HEK293 (cell line): ENCODE results near the gene SLC6A3.

Source experiments
- HOXA7 ChIP-seq: sonication (generic); formaldehyde crosslinking; IDR thresholded peaks from 2 replicates; pipeline ENCODE4 v1.8.1; 2022; ENCODE audit warnings: missing genetic modification reagents, borderline replicate concordance
- KLF9 ChIP-seq: fragments of 450-650 bp; formaldehyde crosslinking; IDR thresholded peaks from 2 replicates; pipeline ENCODE4 v1.5.1; 2016; ENCODE audit warnings: missing biosample characterization, missing genetic modification characterization, low read depth
- ZNF10 ChIP-seq: fragments of 450-650 bp; formaldehyde crosslinking; IDR thresholded peaks from 2 replicates; pipeline ENCODE4 v1.5.1; 2017; ENCODE audit warnings: missing biosample characterization, missing genetic modification characterization
- ZNF174 ChIP-seq: fragments of 450-650 bp; formaldehyde crosslinking; IDR thresholded peaks from 2 replicates; pipeline ENCODE4 v1.5.0; 2017; ENCODE audit warnings: missing biosample characterization, mild to moderate bottlenecking, missing genetic modification characterization
- ZNF274 ChIP-seq, 2 experiments: fragments of 200-500 bp in 1 of 2; fragments of 450-650 bp in 1 of 2; sonication (Bioruptor generic) in 1 of 2; formaldehyde crosslinking in 1 of 2; IDR thresholded peaks; 2 replicates each; pipeline versions ENCODE4 v1.5.1 to v1.6.1; 2014 to 2016; ENCODE audit warnings: borderline replicate concordance in 1 of 2, inconsistent platforms in 1 of 2, low read length in 1 of 2, missing biosample characterization in 1 of 2, missing genetic modification characterization in 1 of 2
- ZNF549 ChIP-seq: fragments of 450-650 bp; IDR thresholded peaks from 2 replicates; pipeline ENCODE4 v1.5.1; 2018; ENCODE audit warnings: missing biosample characterization, missing genetic modification characterization, mild to moderate bottlenecking, inconsistent platforms, moderate library complexity
- ZNF654 ChIP-seq: fragments of 450-650 bp; formaldehyde crosslinking; IDR thresholded peaks from 2 replicates; pipeline ENCODE4 v1.5.1; 2016; ENCODE audit warnings: low read depth, missing biosample characterization, missing genetic modification characterization
- ZNF660 ChIP-seq: fragments of 450-650 bp; IDR thresholded peaks from 2 replicates; pipeline ENCODE4 v1.5.1; 2018; ENCODE audit warnings: missing biosample characterization, mild to moderate bottlenecking, missing genetic modification characterization
- TF ChIP-seq, protein P1 (sequence below): fragments of 450-650 bp; formaldehyde crosslinking; IDR thresholded peaks from 2 replicates; pipeline ENCODE4 v1.5.1; 2016; ENCODE audit warnings: missing biosample characterization, missing genetic modification characterization
- TF ChIP-seq, protein P2 (sequence below): fragments of 450-650 bp; formaldehyde crosslinking; IDR thresholded peaks from 2 replicates; pipeline ENCODE4 v1.5.1; 2016; ENCODE audit warnings: missing biosample characterization, missing genetic modification characterization
- TF ChIP-seq, protein P3 (sequence below): fragments of 450-650 bp; formaldehyde crosslinking; IDR thresholded peaks from 2 replicates; pipeline ENCODE4 v1.5.1; 2016; ENCODE audit warnings: missing biosample characterization, missing genetic modification characterization

DNA sequence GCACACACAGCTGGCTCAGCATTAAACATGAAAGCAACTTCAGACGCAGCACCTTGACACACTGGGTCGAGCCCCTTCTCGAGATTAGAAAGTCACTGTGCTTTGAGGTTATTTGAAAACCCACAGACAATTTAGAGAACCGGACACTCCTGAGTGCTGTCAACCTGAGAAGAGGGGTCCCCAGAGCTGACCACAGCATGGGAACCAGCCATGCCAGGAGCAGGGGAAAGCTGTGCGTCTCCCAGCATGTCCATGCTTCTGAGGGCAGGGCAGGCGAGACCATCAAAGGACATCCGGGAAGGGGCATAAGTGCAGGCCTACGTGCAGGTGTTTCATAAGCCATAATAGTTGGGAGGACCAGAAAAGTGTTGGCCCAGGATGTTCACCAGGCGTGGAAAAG lies 20.5 kb downstream of the SLC6A3 start:
- TF ChIP-seq, protein P1, sequence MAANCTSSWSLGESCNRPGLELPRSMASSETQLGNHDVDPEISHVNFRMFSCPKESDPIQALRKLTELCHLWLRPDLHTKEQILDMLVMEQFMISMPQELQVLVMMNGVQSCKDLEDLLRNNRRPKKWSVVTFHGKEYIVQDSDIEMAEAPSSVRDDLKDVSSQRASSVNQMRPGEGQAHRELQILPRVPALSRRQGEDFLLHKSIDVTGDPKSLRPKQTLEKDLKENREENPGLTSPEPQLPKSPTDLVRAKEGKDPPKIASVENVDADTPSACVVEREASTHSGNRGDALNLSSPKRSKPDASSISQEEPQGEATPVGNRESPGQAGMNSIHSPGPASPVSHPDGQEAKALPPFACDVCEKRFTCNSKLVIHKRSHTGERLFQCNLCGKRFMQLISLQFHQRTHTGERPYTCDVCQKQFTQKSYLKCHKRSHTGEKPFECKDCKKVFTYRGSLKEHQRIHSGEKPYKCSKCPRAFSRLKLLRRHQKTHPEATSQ, result no peak
- TF ChIP-seq ZNF10 (tag by site-specific recombination) (no peak), ZNF549 (tag by site-specific recombination) (no peak), ZNF660 (tag by site-specific recombination) (no peak), HOXA7 (CRISPR knock-in tag) (no peak), ZNF654 (tag by site-specific recombination) (no peak), KLF9 (tag by site-specific recombination) (no peak), ZNF274 (IDR thresholded peaks at IDR 0.05; ENCODE audit: low read length) (no peak), ZNF274 (tag by site-specific recombination; IDR thresholded peaks at IDR 0.05; ENCODE audit: borderline replicate concordance) (no peak), ZNF174 (tag by site-specific recombination) (no peak)
- TF ChIP-seq, protein P2, sequence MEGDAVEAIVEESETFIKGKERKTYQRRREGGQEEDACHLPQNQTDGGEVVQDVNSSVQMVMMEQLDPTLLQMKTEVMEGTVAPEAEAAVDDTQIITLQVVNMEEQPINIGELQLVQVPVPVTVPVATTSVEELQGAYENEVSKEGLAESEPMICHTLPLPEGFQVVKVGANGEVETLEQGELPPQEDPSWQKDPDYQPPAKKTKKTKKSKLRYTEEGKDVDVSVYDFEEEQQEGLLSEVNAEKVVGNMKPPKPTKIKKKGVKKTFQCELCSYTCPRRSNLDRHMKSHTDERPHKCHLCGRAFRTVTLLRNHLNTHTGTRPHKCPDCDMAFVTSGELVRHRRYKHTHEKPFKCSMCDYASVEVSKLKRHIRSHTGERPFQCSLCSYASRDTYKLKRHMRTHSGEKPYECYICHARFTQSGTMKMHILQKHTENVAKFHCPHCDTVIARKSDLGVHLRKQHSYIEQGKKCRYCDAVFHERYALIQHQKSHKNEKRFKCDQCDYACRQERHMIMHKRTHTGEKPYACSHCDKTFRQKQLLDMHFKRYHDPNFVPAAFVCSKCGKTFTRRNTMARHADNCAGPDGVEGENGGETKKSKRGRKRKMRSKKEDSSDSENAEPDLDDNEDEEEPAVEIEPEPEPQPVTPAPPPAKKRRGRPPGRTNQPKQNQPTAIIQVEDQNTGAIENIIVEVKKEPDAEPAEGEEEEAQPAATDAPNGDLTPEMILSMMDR (tag by site-specific recombination), result no peak
- TF ChIP-seq, protein P3, sequence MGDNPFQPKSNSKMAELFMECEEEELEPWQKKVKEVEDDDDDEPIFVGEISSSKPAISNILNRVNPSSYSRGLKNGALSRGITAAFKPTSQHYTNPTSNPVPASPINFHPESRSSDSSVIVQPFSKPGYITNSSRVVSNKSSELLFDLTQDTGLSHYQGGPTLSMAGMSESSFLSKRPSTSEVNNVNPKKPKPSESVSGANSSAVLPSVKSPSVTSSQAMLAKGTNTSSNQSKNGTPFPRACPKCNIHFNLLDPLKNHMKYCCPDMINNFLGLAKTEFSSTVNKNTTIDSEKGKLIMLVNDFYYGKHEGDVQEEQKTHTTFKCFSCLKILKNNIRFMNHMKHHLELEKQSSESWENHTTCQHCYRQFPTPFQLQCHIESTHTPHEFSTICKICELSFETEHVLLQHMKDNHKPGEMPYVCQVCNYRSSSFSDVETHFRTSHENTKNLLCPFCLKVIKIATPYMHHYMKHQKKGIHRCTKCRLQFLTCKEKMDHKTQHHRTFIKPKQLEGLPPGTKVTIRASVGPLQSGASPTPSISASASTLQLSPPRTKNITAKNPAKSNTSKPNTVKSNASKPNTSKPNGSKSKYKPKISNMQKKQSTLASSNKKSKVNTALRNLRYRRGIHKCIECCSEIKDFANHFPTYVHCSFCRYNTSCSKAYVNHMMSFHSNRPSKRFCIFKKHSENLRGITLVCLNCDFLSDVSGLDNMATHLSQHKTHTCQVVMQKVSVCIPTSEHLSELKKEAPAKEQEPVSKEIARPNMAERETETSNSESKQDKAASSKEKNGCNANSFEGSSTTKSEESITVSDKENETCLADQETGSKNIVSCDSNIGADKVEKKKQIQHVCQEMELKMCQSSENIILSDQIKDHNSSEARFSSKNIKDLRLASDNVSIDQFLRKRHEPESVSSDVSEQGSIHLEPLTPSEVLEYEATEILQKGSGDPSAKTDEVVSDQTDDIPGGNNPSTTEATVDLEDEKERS (tag by site-specific recombination), result no peak
